GM12874 (cell line): ENCODE results near the gene MYL6B.

ENCODE experiments used
- TF ChIP-seq, protein P1 (sequence below): IDR thresholded peaks from 2 replicates; pipeline ENCODE4 v1.5.1; 2011; ENCODE audit warnings: low read depth, mild to moderate bottlenecking, control low read depth, low read length, moderate library complexity; ENCODE audit not compliant: insufficient read depth

Gene MYL6B

DNA sequence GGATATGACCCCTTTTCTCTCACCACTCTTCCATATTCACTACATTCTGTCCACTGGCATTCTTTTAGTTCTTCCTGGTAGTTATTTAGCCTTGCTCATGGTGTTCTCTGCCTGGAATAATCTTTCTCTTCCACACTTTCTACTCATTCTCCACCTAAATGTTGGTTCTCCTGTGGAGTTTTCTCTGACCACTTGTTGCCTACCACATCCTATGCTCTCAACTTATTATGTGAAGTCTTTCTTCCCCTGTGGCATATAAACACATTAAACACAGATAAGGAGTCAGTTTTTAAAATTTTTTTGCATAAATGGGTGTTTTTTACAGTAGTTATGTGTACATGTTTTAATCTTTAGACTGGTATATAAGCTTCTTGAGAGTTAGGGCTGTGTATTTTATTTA is 40.2 kb downstream of the MYL6B start:
- TF ChIP-seq, protein P1, sequence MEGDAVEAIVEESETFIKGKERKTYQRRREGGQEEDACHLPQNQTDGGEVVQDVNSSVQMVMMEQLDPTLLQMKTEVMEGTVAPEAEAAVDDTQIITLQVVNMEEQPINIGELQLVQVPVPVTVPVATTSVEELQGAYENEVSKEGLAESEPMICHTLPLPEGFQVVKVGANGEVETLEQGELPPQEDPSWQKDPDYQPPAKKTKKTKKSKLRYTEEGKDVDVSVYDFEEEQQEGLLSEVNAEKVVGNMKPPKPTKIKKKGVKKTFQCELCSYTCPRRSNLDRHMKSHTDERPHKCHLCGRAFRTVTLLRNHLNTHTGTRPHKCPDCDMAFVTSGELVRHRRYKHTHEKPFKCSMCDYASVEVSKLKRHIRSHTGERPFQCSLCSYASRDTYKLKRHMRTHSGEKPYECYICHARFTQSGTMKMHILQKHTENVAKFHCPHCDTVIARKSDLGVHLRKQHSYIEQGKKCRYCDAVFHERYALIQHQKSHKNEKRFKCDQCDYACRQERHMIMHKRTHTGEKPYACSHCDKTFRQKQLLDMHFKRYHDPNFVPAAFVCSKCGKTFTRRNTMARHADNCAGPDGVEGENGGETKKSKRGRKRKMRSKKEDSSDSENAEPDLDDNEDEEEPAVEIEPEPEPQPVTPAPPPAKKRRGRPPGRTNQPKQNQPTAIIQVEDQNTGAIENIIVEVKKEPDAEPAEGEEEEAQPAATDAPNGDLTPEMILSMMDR = no peak

DNA sequence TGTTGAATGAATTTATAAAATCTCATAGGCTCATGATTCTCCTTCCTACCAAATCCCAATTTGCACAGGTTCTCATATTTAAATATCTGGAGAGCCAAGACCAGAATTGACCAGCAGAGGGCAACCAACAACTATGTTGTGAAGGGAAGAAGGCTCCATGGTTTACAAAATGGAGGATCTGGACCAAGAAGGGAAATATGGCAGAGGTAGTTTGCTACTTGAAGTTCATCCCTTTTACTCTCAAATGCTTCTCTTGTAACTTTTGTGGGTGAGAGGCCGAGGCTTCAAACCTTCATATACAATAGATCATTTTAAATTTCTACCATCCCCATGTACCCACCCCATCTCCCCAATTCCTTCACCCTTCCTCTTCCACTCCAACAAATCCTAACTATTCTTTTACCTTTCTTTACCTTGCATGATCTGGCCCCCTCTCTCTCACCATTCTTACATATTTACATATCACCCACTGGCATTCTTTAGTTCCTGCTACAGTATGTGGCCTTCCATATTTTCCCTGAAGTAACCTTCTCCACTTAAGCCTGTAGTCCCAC is 40.7 kb downstream of the MYL6B start:
- TF ChIP-seq, protein P1 = peak; percentile 55; the same call in 1 of the 2 replicates

DNA sequence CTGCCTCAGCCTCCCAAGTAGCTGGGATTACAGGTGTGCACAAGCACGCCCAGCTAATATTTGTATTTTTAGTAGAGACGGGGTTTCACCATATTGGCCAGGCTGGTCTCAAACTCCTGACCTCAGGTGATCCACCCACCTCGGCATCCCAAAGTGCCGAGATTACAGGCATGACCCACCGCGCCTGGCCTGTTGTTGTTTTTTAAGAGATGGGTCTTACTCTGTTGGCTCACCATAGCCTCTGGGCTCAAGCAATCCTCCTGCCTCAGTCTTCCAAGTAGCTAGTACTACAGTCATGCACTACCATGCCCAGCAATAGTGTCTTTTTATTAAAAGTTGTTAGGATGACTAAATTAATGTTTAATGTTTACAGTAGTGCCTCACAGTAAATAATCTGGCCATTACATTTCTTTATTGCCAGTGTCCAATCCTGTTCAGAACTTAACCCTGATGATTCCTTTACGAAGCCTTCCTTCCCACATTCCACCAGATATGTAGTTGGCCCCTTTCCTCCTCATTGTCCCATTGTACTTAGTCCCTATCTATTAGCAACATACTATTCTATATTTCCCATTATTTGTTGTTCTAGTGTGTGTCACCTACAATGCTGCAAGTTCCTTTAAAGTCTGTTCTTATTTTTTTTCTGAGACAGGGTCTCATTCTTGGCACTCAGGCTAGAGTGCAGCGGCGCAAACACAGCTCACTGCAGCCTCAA is 45.7 kb downstream of the MYL6B start:
- TF ChIP-seq, protein P1 = no peak

DNA sequence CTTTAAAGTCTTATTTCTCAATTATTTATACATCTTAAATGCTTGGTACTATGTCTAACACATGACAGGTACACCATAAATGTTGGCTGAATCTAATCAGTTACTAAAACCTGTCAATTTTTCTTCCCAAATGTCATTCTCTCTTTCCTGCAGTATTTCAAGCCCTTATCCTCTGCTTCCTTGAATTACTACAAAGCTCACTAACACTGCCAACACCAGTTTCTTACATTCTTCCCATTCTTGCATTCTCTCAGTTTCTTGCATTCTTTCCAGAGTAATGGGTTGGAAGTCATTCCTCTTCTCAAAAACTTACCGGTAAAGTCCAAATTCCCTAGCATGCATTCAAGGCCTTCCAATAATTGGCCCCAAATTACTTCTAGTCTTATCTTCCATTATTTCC is 46.4 kb downstream of the MYL6B start:
- TF ChIP-seq, protein P1 = no peak

DNA sequence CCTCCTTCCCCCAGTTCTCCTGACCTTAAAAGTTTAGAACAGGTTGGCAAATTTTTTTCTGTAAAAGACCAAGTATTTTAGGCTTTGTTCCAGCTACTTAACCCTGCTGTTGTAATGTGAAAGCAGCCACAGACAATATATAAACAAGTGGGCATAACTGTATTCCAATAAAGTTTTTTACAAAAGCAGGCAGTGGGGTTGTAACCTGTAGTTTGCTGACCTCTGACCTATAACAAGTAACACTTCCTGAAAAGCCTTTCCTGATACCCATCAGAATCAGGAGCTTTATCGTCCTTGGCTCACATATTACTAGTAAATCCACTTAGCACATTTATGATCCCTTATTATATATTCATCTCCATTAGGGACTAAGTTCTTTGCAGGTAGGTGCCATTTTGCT is 50.0 kb downstream of the MYL6B start:
- TF ChIP-seq, protein P1 = no peak

DNA sequence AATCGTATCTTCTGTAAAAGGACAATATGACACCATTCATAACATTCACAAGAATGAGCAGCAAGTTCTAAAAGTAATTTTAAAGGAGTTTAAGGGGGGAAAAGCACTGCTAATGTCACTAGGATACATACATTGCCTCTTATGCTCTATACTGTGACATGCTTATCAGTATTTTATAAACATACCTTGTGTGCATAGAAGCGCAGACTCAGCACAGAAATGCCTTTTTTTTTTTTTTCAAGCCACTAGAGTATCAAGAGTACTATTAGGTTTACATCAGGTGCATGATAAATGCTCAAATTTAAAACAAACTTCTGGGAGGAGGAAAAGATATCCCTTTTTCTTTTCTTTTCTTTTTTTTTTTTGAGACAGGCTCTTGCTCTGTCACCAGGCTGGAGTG is 50.5 kb downstream of the MYL6B start:
- TF ChIP-seq, protein P1 = no peak

DNA sequence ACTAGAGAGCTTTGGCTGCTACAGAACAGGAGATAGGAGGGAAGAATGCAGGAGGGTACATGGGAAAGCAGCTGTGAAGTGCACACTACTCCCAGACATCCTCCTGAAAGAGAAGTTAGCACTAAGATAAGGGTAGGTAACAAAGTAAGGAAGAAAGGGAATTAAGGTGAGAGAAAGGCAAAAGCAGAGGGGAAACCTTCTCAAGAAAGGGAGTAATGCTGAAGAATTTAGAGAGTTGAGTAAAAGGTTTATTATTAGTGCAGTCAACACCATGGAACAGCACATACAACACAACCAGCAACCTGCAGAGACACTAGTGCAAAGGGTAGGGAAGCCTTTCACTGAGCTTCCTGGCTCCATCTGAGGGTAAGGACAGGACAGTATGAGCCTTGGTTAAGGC is 51.9 kb downstream of the MYL6B start:
- TF ChIP-seq, protein P1 = no peak
